ENCODE results near the gene ASTN1.

DNA sequence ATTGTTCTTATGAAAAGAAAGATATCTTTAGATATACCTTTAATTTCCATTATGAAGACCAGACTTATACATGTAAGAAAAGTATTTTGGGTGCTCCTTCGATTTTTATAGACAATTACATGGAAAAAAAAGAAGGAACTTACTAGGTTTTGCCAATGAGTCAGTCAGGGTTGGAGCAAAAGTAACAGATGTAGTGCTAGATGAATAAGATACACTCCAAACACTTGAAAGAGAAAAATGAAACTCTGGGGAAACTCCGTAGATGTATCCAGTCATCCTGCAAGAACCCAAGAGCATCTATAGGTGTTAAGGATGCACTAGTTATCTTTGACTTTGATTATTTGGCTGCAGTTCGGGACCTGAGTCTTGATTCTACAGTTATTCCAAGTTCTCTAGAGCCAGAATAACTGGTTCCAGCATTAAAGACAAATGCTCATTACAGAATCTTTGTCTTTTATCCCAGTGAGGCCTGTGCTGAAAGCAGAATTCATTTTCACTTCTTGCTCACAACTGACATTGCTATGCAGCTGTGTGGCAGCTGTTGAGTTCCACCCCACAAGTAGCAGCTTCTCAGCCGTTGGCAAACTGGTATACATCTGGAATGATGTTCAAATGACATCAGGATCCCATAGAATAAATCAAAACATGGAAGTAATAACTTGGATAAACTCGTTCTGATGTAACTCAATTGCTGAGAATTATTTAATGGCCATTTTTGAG, 326.1 kb downstream of the ASTN1 start:
- TF ChIP-seq, protein P1, sequence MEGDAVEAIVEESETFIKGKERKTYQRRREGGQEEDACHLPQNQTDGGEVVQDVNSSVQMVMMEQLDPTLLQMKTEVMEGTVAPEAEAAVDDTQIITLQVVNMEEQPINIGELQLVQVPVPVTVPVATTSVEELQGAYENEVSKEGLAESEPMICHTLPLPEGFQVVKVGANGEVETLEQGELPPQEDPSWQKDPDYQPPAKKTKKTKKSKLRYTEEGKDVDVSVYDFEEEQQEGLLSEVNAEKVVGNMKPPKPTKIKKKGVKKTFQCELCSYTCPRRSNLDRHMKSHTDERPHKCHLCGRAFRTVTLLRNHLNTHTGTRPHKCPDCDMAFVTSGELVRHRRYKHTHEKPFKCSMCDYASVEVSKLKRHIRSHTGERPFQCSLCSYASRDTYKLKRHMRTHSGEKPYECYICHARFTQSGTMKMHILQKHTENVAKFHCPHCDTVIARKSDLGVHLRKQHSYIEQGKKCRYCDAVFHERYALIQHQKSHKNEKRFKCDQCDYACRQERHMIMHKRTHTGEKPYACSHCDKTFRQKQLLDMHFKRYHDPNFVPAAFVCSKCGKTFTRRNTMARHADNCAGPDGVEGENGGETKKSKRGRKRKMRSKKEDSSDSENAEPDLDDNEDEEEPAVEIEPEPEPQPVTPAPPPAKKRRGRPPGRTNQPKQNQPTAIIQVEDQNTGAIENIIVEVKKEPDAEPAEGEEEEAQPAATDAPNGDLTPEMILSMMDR (conservative IDR thresholded peaks at IDR 0.05) = no peak
- no peak for TF ChIP-seq EZH2 (IDR thresholded peaks at IDR 0.05; ENCODE audit: low read depth)
